ENCODE data around the gene SLC25A3.
A peak's percentile ranks its signal among the peaks of the same experiment; 100 is the strongest.

The SLC25A3 gene

DNA sequence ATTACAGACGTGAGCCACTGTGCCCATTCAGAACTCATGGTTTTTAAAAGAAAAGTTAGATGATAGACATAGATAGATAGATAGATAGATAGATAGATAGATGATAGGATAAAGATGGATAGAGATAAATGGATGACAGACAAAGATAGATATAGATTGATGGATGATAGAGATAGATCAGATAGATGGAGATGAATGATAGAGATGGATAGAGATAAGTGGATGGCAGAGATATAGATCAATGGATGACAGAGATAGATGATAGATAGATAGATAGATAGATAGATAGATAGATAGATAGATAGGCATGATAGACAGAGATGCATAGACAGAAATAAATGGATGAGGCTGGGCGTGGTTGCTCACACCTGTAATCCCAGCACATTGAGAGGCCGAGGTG, 13.7 kb upstream of the SLC25A3 start:
- DNase-seq (ENCODE audit: low spot score), result no peak
- H3K27ac ChIP-seq, result no peak overlapping the region
- H3K4me3 ChIP-seq, result no peak overlapping the region
- TF ChIP-seq, protein P1, sequence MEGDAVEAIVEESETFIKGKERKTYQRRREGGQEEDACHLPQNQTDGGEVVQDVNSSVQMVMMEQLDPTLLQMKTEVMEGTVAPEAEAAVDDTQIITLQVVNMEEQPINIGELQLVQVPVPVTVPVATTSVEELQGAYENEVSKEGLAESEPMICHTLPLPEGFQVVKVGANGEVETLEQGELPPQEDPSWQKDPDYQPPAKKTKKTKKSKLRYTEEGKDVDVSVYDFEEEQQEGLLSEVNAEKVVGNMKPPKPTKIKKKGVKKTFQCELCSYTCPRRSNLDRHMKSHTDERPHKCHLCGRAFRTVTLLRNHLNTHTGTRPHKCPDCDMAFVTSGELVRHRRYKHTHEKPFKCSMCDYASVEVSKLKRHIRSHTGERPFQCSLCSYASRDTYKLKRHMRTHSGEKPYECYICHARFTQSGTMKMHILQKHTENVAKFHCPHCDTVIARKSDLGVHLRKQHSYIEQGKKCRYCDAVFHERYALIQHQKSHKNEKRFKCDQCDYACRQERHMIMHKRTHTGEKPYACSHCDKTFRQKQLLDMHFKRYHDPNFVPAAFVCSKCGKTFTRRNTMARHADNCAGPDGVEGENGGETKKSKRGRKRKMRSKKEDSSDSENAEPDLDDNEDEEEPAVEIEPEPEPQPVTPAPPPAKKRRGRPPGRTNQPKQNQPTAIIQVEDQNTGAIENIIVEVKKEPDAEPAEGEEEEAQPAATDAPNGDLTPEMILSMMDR (IDR thresholded peaks at IDR 0.05), result no peak

DNA sequence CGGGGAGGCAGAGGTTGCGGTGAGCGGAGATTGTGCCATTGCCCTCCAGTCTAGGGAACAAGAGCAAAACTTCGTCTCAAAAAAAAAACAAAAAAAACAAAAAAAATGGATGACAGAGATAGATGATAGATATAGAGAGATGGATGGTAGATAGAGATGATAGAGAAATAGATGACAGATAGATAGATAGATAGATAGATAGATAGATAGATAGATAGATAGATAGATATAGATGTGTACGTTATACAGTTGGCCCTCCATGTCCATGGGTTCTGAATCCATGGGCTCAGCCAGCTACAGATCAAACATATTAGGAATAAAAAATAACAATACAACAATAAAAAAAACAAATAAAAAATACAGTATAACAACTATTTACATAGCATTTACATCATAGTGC, 12.8 kb upstream of the SLC25A3 start:
- no peak for DNase-seq (ENCODE audit: low spot score)
- Histone ChIP-seq H3K4me3 (no peak overlapping the region), H3K27ac (no peak overlapping the region)
- TF ChIP-seq, protein P1 (IDR thresholded peaks at IDR 0.05), result no peak

GRCh38 chr12:98581101-98581500, 12.4 kb upstream of the SLC25A3 start:
- DNase-seq (ENCODE audit: low spot score), result no peak
- no peak overlapping the region for H3K4me3 ChIP-seq

GRCh38 chr12:98582093-98582492, 11.4 kb upstream of the SLC25A3 start:
- DNase-seq (ENCODE audit: low spot score), result no peak
- TF ChIP-seq, protein P1 (IDR thresholded peaks at IDR 0.05), result no peak
- Histone ChIP-seq H3K4me3 (no peak overlapping the region), H3K27ac (no peak overlapping the region)

More at GRCh38 chr12:98581101-98581500, 12.4 kb upstream of the SLC25A3 start:
- TF ChIP-seq, protein P1 (IDR thresholded peaks at IDR 0.05), result no peak
- no peak overlapping the region for H3K27ac ChIP-seq

GRCh38 chr12:98587084-98587483, 6.4 kb upstream of the SLC25A3 start:
- TF ChIP-seq, protein P1 (IDR thresholded peaks at IDR 0.05), result no peak
- no peak overlapping the region for H3K4me3 ChIP-seq
- H3K27ac ChIP-seq, result no peak overlapping the region
- no peak for DNase-seq (ENCODE audit: low spot score)

DNA sequence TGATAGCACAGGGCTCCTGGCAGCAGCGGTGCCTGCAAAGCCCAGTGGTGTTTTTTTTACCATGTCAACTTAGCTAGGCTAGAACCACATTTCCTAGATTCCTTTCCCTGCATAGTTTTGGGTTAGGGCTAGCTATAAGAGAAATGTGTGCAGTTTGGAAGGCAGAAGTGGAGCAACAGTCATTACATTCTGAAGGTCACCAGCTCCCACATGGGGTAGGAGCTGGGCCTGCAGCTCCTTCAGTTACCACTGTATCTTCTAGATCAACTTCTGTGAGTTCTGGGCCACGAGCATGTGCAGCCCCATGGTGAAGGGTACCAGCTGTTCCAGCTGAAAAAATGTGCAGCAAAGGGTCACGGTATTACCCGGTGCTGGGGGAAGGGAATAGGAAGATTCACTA, 2.3 kb upstream of the SLC25A3 start:
- H3K27ac ChIP-seq, result no peak overlapping the region
- no peak overlapping the region for H3K4me3 ChIP-seq
- DNase-seq (ENCODE audit: low spot score), result no peak
- TF ChIP-seq, protein P1 (IDR thresholded peaks at IDR 0.05), result no peak

DNA sequence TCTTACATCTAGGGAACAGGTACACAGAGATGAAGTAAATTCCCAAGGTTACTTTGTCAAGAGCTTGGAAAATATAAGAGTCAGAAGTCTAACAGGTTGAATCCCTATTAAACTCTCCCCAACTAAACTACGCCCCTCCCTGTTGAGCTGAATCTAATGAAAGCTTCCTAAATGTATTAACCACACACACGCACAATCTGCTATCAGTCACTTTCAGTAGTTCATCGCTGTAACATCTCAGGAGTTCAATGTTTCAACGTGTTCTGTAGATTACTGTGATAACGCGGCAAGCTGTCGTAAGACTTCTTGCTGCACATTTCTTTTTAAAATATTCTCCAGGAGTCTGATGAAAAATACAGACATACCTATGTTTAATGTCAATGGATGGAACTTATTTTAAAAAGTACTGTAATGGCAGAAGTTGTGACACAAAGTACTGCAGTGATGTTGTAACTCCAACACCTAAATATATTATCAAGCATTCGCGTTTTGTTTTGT, 612 bp upstream of the SLC25A3 start:
- Histone ChIP-seq H3K4me3 (peak overlapping the region; percentile 94), H3K27ac (peak overlapping the region; percentile 93 to 98)
- TF ChIP-seq, protein P1 (IDR thresholded peaks at IDR 0.05), result no peak
- DNase-seq (ENCODE audit: low spot score), result no peak
